IMR-90 (cell line): ENCODE measurements around the gene MCF2L. TPM values are rescaled to one million over a fixed set of nuclear protein-coding genes. Genes with fewer than 3 reads are reported as not detected.

ENCODE experiments used
- ATAC-seq: fragments of 200-7000 bp; cut with Tn5 transposase; 2 replicates; pipeline ENCODE4 v1.9.1; 2020; ENCODE audit warnings: low read depth, mild to moderate bottlenecking, moderate library complexity
- BruUV-seq: library from RNA; stranded (reverse); fragments of 400-500 nt; replicated peaks from 2 replicates; lab custom pipeline; 2021; lab: Mats Ljungman, UMichigan
- CTCF ChIA-PET: fragments of 300-600 bp; formaldehyde crosslinking; extraction: SDS; loops from one replicate; lab custom pipeline; 2021; ENCODE audit warnings: antibody characterized with exemption; lab: Yijun Ruan, JAX
- POLR2A ChIA-PET: fragments of 300-600 bp; sonication (Branson Sonifier 250); formaldehyde crosslinking; loops from one replicate; lab custom pipeline; 2022; ENCODE audit warnings: antibody characterized with exemption; ENCODE audit not compliant: unreplicated experiment; lab: Charles Lee
- DNase-seq: peaks from one replicate; pipeline ENCODE4 v3.0.0; 2013
- H2AFZ ChIP-seq: replicated peaks from 2 replicates; pipeline ENCODE3; 2013; ENCODE audit warnings: low read length, mild to moderate bottlenecking; ENCODE audit not compliant: poor library complexity
- H2AK5ac ChIP-seq: 2 replicates; pipeline ENCODE4 v1.6.1; 2013; ENCODE audit warnings: low read depth, low read length, inconsistent platforms
- H2AK9ac ChIP-seq: replicated peaks from 2 replicates; pipeline ENCODE3; 2013; ENCODE audit warnings: mild to moderate bottlenecking, low read depth, low read length, moderate library complexity; ENCODE audit not compliant: poor library complexity
- H2BK120ac ChIP-seq: 2 replicates; pipeline ENCODE4 v1.6.1; 2013; ENCODE audit warnings: low read depth, low read length, inconsistent platforms
- H2BK15ac ChIP-seq: 3 replicates; pipeline ENCODE4 v1.6.1; 2013; ENCODE audit warnings: low read depth, low read length, inconsistent platforms
- H2BK20ac ChIP-seq: 2 replicates; pipeline ENCODE4 v1.6.1; 2013; ENCODE audit warnings: low read depth, mild to moderate bottlenecking, inconsistent platforms, low read length, moderate library complexity
- H2BK5ac ChIP-seq: 2 replicates; pipeline ENCODE4 v1.6.1; 2013; ENCODE audit warnings: mild to moderate bottlenecking, low read depth, low read length, inconsistent platforms; ENCODE audit not compliant: poor library complexity, severe bottlenecking
- H3K14ac ChIP-seq: replicated peaks from 2 replicates; pipeline ENCODE4 v1.6.1; 2013; ENCODE audit warnings: low read depth, low read length, inconsistent platforms
- H3K18ac ChIP-seq: 2 replicates; pipeline ENCODE4 v1.6.1; 2013; ENCODE audit warnings: low read depth, low read length, control low read depth
- H3K23ac ChIP-seq: 2 replicates; pipeline ENCODE4 v1.6.1; 2013; ENCODE audit warnings: low read depth, low read length, inconsistent platforms
- H3K27ac ChIP-seq: 2 replicates; pipeline ENCODE4 v1.5.1; 2013; ENCODE audit warnings: mild to moderate bottlenecking, control low read depth, low read length; ENCODE audit not compliant: insufficient read depth
- H3K27me3 ChIP-seq: 2 replicates; pipeline ENCODE4 v1.6.1; 2013; ENCODE audit warnings: low read length; ENCODE audit not compliant: control insufficient read depth, insufficient read depth
- H3K36me3 ChIP-seq: 2 replicates; pipeline ENCODE4 v1.6.1; 2013; ENCODE audit warnings: low read length, mixed read lengths; ENCODE audit not compliant: control insufficient read depth, insufficient read depth
- H3K4ac ChIP-seq: 2 replicates; pipeline ENCODE4 v1.6.1; 2013; ENCODE audit warnings: low read depth, low read length, inconsistent platforms
- H3K4me1 ChIP-seq: 2 replicates; pipeline ENCODE4 v1.6.1; 2013; ENCODE audit warnings: low read length, mixed read lengths; ENCODE audit not compliant: control insufficient read depth, insufficient read depth
- H3K4me2 ChIP-seq: 2 replicates; pipeline ENCODE4 v1.6.1; 2013; ENCODE audit warnings: low read depth, mild to moderate bottlenecking, control low read depth, low read length, moderate library complexity
- H3K4me3 ChIP-seq: 2 replicates; pipeline ENCODE4 v1.5.1; 2013; ENCODE audit warnings: low read depth, mild to moderate bottlenecking, control low read depth, low read length, moderate library complexity; ENCODE audit not compliant: insufficient read depth
- H3K56ac ChIP-seq: 2 replicates; pipeline ENCODE4 v1.6.1; 2013; ENCODE audit warnings: low read length, inconsistent platforms; ENCODE audit not compliant: insufficient read depth; ENCODE audit errors: extremely low read depth
- H3K79me1 ChIP-seq, 2 experiments: 2 replicates each; pipeline ENCODE4 v1.6.1; 2013; ENCODE audit warnings: low read length in 2 of 2, inconsistent platforms in 1 of 2, low read depth in 1 of 2
- H3K9ac ChIP-seq: 2 replicates; pipeline ENCODE4 v1.6.1; 2013; ENCODE audit warnings: low read depth, low read length, control low read depth
- H3K9me1 ChIP-seq: 2 replicates; pipeline ENCODE4 v1.6.1; 2013; ENCODE audit warnings: low read length, inconsistent platforms; ENCODE audit not compliant: insufficient read depth
- H3K9me3 ChIP-seq: 2 replicates; pipeline ENCODE4 v1.6.1; 2013; ENCODE audit warnings: low read length; ENCODE audit not compliant: control insufficient read depth, insufficient read depth
- H4K20me1 ChIP-seq: 2 replicates; pipeline ENCODE4 v1.6.1; 2013; ENCODE audit warnings: low read length, inconsistent platforms; ENCODE audit not compliant: insufficient read depth
- H4K5ac ChIP-seq: 2 replicates; pipeline ENCODE4 v1.6.1; 2013; ENCODE audit warnings: mild to moderate bottlenecking, low read depth, low read length, control low read depth
- H4K8ac ChIP-seq, 2 experiments: 2 replicates each; pipeline ENCODE4 v1.6.1; 2013; ENCODE audit warnings: low read depth in 2 of 2, low read length in 2 of 2, control low read depth in 1 of 2, inconsistent platforms in 1 of 2
- H4K91ac ChIP-seq: 2 replicates; pipeline ENCODE4 v1.6.1; 2013; ENCODE audit warnings: low read depth, low read length, inconsistent platforms; ENCODE audit not compliant: insufficient read depth
- CEBPB ChIP-seq: IDR thresholded peaks from 2 replicates; pipeline ENCODE4 v1.6.1; 2012; ENCODE audit warnings: low read depth, low read length, improper control_type of control experiment
- FOS ChIP-seq: fragments of 150-350 bp; IDR thresholded peaks from 2 replicates; pipeline ENCODE4 v1.6.1; 2016; ENCODE audit warnings: low read depth, low read length
- MAZ ChIP-seq: IDR thresholded peaks from 2 replicates; pipeline ENCODE4 v1.6.1; 2012; ENCODE audit warnings: low read depth, mild to moderate bottlenecking, low read length, improper control_type of control experiment, moderate library complexity, borderline replicate concordance
- RFX5 ChIP-seq: IDR thresholded peaks from 2 replicates; pipeline ENCODE4 v1.8.0; 2012; ENCODE audit warnings: low read depth, mild to moderate bottlenecking, low read length, moderate library complexity
- WGBS, 2 experiments: methylation state at CpG; one replicate each; pipeline versions ENCODE4 v1.1.5 to v1.1.7; 2013; ENCODE audit warnings: missing lambda C conversion rate in 2 of 2; ENCODE audit not compliant: insufficient read length in 1 of 2; ENCODE audit errors: extremely low coverage in 2 of 2; 5-methylcytosine and 5-hydroxymethylcytosine counted together
- dilution Hi-C: fragments of 300-500 bp; cut with HindIII; formaldehyde crosslinking; loops from one replicate; pipeline ENCODE4 v1.14.3; 2018; ENCODE audit warnings: low sequenced_read_pairs; ENCODE audit not compliant: unreplicated experiment
- in situ Hi-C: fragments of 300-500 bp; cut with MboI; formaldehyde crosslinking; loops from 3 replicates; pipeline ENCODE4 v1.14.3; 2019; ENCODE audit warnings: low sequenced_read_pairs, inconsistent platforms, mixed read lengths
- intact Hi-C: fragments of 100-400 bp; cut with micrococcal nuclease; formaldehyde crosslinking; loops from 2 replicates; pipeline ENCODE4 v1.10.0; 2022
- polyA plus RNA-seq, 3 experiments: library from polyadenylated mRNA; depleted of rRNA; stranded (reverse); fragments of >200 nt; gene quantifications; 2 replicates each; pipeline ENCODE4 v1.2.3, GENCODE V29; 2012; ENCODE audit warnings: low replicate concordance in 1 of 3
- total RNA-seq: library from RNA; depleted of rRNA; stranded (reverse); fragments of >200 nt; gene quantifications from 2 replicates; pipeline ENCODE4 v1.2.3, GENCODE V29; 2012
- TF ChIP-seq, protein P1 (sequence below): conservative IDR thresholded peaks from 2 replicates; pipeline ENCODE4 v1.5.1; 2012; ENCODE audit warnings: mild to moderate bottlenecking, low read depth, low read length, improper control_type of control experiment
- TF ChIP-seq, protein P2 (sequence below): fragments of 150-350 bp; IDR thresholded peaks from 2 replicates; pipeline ENCODE4 v1.6.1; 2017; ENCODE audit warnings: mild to moderate bottlenecking, antibody characterized with exemption, low read length, low read depth

MCF2L gene
- total and polyA plus RNA-seq, 2 of the 4 experiments (the other 2 are of a cell fraction): 0.18 TPM; not detected in 1

DNA sequence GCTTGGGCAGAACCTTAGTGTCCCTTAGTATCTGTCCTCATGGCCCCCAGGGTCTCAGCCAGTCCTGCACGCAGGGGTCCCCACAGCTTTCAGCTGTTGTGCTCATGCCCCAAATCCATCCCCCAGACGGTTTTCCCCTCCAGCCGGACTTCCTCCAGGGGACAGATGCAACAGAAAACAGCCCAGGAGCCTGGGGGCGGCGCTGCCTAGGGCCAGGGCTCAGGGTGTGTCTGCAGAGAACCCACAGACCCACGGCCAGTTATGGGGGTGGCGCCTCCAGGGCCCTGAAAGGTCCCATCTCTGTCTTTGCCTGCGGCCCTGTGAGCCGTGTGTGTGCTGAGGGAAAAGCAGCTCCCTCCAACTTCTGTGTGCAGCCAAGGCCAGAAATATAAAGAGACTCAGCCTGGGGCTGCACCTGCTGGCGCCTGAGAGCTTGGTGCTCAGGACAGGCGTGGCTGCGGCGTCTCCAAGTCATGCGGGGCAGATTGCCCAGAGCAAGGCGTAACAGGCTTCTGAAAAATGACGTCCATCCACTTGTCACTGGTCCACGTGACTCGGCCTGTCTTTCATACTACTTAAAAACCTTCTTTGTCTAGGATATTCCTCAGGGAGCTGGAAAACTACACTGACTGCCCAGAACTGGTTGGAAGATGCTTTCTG is 114.5 kb downstream of the MCF2L start:
- BruUV-seq: no TSS peak
- Histone ChIP-seq H3K36me3 (no peaks in the 10 kb centered on the region), H3K79me1 (no peaks in the 10 kb centered on the region), H3K4me1 (no peaks in the 10 kb centered on the region; the same call in 1 of the 2 replicates), H3K4me2 (no peak overlapping the region), H3K9ac (no peak overlapping the region), H4K91ac (no peak overlapping the region), H4K8ac (no peak overlapping the region), H4K20me1 (no peaks in the 10 kb centered on the region), H4K5ac (no peak overlapping the region), H3K27me3 (peaks cover 50% of the 10 kb centered on the region), H2BK120ac (no peak overlapping the region), H3K4ac (no peak overlapping the region), H2AFZ (no peak overlapping the region), H3K4me3 (no peak overlapping the region), H3K23ac (no peak overlapping the region), H2BK5ac (no peak overlapping the region), H3K27ac (no peak overlapping the region), H3K14ac (no peak overlapping the region), H2AK9ac (no peak overlapping the region), H3K9me3 (no peaks in the 10 kb centered on the region; the same call in 1 of the 2 replicates), H3K9me1 (no peaks in the 10 kb centered on the region), H3K18ac (no peak overlapping the region), H2AK5ac (no peak overlapping the region), H2BK20ac (no peak overlapping the region), H2BK15ac (no peak overlapping the region), H3K56ac (no peak overlapping the region)
- no peak for TF ChIP-seq RFX5
- TF ChIP-seq, protein P1, sequence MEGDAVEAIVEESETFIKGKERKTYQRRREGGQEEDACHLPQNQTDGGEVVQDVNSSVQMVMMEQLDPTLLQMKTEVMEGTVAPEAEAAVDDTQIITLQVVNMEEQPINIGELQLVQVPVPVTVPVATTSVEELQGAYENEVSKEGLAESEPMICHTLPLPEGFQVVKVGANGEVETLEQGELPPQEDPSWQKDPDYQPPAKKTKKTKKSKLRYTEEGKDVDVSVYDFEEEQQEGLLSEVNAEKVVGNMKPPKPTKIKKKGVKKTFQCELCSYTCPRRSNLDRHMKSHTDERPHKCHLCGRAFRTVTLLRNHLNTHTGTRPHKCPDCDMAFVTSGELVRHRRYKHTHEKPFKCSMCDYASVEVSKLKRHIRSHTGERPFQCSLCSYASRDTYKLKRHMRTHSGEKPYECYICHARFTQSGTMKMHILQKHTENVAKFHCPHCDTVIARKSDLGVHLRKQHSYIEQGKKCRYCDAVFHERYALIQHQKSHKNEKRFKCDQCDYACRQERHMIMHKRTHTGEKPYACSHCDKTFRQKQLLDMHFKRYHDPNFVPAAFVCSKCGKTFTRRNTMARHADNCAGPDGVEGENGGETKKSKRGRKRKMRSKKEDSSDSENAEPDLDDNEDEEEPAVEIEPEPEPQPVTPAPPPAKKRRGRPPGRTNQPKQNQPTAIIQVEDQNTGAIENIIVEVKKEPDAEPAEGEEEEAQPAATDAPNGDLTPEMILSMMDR: no peak
- TF ChIP-seq MAZ: no peak
- no peak for TF ChIP-seq CEBPB
- TF ChIP-seq, protein P2, sequence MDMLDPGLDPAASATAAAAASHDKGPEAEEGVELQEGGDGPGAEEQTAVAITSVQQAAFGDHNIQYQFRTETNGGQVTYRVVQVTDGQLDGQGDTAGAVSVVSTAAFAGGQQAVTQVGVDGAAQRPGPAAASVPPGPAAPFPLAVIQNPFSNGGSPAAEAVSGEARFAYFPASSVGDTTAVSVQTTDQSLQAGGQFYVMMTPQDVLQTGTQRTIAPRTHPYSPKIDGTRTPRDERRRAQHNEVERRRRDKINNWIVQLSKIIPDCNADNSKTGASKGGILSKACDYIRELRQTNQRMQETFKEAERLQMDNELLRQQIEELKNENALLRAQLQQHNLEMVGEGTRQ: 0 out of 2 replicates have a peak, but pooled peaks have one; percentile 34
- no peak for TF ChIP-seq FOS
- ChIA-PET POLR2A (no interaction called here), CTCF (no interaction called here)
- dilution Hi-C loops: no loop called here
- ATAC-seq (no peak), DNase-seq (peak; percentile 12)
- in situ Hi-C loops: no loop called here
- intact Hi-C loops: no loop called here
- WGBS, 2 experiments: 52% methylated on average over 7 of the region's 18 CpGs; no CpG with 5 or more reads in 1 of the 2 experiments
